Glomerular visceral epithelial cell (primary cell): Measurements from ENCODE around the gene RPP14.
"Not testable (repeated sequence)": the region's sequence is repeated elsewhere in the genome, so short reads cannot be mapped to it uniquely, and the experiment has no call there.

Experiments
- DNase-seq: peaks from one replicate; pipeline ENCODE4 v3.0.0-alpha.2; 2016; ENCODE audit errors: extremely low spot score

The RPP14 gene

DNA sequence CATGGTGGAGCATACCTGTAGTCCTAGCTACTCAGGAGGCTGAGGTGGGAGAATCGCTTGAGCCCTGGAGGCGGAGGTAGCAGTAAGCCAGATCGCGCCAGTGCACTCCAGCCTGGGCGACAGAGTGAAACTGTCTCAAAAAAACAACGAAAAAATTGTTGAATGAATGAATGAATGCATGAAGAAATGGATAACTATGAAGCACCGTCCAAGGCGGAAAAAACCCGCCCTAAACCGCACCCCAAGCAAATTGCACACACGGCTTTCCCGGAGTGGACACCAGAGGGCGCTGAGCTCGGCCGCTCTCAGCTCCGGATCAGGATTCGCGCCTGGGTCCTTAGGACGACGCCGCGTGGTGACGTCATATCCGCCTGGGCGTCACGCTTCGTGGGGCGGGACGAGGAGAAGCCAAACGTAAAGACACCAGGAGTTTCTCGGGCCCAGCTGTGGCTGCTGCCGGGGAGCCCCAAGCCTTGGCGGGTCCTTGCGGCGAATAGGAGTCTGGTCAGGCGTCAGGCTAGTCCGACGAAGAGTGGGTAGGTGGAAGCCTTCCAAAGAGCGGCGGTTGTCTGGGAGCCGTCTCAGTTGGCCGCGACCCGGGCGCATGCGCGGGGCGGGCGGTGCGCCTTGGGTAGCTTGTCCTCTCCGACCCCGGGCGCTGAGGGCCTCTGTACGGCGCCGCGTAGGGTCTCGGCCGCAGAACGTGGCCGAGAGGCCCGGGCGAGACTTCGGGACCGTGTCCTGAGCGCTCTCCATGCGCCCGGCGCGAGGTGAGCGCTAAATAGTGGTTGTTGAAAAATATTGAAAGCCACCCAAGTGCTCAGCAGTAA lies at the start of gene RPP14, which contains the start of gene HTD2:
TSS of gene RPP14 (plus strand) at position 364 of the 830 bp plus-strand sequence. CDS start 4,085 bp downstream, outside the sequence.
TSS of gene HTD2 (plus strand) at position 639 of the 830 bp plus-strand sequence. CDS start 11,094 bp downstream, outside the sequence.
- peak; percentile 96 for DNase-seq

DNA sequence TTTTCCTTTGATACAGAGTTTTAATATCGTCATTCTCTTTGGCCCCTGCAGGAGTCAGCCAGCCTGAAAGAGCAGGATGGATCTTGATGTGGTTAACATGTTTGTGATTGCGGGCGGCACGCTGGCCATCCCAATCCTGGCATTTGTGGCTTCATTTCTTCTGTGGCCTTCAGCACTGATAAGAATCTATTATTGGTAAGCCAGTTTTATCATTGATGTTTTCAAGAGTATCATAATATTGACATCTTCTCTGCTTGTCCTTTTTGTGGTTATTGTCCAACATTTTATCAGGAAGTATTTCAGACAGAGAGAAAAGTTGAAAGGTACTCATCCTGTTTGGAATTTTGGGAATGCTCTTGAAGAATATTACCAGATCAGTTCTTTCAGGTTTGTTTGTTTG lies 49.5 kb upstream of the RPP14 start:
- DNase-seq: no peak

DNA sequence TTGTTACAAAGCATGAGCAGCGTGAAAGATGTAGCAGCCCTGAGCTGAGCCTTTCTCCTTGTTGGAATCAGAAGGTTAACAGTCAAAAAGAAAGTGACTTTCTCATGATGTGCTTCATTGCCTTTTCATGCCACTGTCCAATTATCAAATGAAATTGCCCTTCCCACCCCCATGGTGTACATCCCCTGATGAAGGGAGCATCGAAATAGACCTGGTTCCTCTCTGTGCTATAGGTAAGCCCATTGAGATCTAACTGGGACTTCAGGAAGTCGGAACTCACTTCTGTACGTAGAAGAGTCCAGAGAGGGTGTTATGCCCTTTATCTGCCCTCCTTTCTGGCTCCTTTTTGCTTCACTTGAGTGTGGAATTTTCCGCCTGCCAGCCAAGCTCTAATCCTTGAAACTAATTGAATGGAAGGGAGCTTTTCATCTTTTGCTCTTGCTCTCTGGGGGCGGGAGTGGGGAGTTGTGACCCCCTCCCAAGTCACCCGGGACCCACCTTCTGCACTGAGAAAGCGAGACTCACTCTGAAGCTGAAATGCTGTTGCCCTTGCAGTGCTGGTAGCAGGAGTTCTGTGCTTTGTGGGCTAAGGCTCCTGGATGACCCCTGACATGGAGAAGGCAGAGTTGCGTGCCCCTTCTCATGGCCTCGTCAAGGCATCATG lies 47.5 kb upstream of the RPP14 start:
- no peak for DNase-seq

DNA sequence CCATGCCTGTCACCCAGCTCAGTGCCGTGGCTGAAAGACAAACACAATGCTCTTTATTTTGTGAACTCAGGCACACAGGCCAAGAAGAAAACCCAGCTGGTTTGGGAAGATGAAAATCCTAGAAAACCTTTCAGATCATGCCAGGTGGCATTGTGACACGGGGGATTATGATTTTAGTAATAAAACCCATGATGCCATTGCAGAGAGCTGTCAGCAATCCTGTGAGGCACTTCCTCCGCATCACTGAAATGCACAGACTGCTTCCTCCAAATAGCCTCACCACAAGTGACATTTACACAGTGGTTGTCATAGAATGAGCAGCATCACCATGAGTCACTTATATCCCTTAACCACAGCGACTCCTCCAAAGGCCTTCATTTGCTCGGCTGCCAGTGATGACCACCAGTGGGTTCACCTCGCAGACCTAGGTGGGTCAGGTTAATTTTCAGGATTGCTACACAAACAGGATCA lies 45.7 kb upstream of the RPP14 start:
- DNase-seq: peak; percentile 76

DNA sequence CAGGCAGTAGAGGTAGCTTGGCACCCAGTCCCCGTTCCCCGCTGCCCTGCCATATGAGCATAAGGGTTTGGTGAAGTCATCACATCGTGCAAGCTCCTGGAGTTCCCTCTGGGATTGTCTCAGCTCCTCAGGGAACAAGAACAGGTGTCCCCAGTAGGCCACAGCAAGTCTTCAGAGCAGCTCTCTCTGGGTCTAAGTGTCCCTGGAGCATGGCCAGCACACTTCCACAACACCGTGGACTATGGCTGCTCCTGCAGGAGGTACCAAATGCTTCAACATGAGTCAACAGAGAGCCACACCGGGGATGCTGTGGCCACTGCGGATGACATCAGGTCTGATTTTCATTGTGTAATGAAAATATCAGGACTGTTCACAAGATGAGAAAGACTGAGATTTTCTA lies 45.3 kb upstream of the RPP14 start:
- peak; percentile 61 for DNase-seq

DNA sequence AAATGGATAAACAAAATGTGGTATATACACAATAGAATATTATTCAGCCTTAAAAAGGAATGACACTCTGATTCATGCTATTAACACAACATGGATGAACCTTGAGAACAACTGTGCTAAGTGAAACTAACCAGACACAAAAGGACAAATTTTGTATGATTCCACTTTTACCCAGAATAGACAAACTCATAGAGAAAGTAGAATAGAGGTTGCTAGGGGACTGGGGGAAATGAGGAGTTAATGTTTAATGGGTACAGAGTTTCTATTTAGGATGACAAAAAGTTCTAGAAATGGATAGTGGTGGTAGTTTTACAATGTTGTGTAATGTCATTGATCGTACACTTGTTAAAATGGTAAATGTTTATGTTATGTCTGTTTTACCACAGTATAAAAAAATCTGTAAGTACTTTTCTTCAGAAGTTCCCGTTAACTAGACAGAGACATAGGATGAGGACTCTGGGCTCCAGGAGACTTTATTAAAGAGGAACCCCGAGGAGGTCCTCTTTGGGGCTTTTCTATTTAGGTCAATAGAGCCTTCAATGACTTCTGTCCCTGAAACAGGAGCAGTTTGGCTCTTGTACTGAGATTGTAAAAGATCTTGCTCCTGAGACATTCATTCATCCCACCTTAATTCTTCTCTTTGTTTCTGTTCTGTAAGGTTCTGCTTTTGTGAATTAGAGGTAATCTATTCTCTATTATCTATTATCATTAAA lies 43.9 kb upstream of the RPP14 start:
- DNase-seq: no peak

DNA sequence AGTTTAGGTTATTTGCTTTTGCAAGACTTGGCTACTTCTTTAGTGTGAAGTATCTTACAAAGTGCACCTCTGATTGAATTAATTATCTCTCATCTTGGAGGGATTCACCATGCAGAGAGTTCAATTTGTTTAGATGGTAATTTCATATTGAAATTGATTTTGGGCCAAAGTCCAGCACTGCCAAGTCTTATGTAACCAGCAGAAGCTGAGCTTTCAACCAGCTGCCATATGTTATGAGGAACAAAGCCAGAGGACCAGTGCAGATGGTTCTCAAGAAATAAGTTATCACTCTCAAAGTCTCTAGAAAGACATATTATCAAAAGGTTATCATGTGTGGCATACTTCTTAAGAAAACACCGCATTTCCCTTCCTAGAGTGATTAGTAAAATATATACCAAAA lies 39.5 kb upstream of the RPP14 start:
- DNase-seq: no peak

DNA sequence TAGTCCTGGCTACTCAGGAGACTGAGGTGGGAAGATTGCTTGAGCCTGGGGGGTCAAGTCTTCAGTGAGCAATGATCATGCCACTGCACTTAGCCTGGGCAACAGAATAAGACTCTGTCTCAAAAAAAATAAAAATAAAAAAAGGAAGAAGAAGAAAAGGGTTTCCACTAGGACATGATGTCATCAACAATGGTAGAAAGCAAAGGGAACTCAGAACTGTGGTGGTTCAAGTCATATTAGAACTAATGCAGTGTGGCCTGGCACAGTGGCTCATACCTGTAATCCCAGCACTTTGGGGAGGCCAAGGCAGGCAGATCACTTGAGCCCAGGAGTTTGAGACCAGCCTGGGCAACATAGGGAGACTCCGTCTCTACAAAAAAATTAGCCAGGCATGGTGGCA lies 38.5 kb upstream of the RPP14 start:
- DNase-seq: not testable (repeated sequence)

DNA sequence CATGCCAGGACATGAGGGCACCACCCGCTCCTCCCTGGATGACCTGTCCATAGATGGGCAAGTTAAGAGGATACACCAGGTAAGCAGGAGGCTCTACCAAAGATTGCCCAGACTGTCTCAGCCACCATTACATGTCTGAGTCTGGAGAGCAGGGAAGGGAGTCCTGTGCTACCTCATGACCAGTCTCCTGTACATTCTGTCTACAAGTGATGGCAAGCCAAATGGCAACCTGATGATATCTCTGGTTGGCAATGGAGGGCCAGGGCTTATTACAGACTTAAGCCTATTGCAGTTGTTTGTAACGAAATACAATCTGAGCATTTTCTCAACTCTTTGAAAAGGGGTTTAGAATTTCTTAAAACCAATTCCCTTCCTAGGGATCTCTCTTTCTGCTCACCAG lies 36.7 kb upstream of the RPP14 start:
- no peak for DNase-seq

DNA sequence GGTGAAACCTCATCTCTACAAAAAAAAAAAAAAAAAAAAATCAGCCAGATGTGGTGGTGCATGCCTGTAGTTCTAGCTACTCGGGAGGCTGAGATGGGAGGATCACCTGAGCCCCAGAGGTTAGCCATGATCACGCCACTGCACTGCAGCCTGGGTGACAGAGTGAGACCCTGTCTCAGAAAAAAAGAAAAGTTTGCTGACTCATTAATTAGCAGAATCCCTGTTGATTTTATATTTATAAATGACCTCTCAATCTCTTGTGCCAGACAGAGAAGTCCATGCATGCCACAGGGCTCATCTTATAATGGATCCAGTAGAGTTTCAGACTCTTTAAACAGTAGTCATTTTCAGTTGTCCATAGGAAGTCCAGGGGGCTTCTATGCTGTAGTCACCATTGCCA lies 35.6 kb upstream of the RPP14 start:
- no peak for DNase-seq

DNA sequence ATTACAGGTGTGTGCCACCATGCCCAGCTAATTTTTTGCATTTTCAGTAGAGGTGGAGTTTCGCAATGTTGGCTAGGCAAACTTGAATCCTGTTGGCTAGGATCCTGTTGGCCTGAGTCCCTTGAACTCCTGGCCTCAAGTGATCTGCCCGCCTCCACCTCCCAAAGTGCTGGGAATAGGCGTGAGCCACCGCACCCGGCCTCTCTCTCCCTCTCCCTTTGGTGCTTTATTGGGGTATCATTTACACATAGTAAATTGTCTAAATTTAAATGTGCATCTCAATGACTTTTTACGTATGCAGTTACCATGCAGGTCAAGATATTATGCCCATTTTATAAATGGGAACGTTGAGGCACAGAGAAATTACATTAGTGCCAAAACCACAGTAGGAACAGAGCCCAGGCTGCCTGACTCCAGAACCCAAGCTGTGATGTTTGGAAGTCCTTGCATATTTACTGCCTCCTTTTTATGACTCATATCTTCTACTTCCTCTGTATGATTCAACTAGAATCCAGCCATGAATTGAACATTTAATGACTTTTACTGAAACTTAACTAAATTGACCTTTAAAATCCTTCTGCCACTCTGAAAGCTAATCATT lies 34.0 kb upstream of the RPP14 start:
- DNase-seq: peak; percentile 67

DNA sequence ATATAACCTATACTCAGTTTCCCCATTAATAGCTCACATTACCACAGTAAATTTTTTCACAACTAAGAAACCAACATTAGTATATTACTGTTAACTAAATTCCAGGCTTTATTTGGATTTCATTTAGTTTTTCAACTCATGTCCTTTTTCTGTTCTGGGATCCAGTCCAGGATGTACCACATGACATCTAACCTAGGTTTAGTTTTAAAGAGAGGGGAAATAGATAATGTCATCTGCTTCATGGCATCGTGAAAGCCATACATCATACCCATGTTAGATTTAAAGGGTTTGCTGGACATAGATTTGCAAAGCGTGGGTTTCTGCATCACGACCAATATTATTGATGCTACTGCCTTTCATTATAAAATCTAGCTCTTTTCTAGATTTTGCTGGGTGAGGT lies 33.2 kb upstream of the RPP14 start:
- DNase-seq: no peak

DNA sequence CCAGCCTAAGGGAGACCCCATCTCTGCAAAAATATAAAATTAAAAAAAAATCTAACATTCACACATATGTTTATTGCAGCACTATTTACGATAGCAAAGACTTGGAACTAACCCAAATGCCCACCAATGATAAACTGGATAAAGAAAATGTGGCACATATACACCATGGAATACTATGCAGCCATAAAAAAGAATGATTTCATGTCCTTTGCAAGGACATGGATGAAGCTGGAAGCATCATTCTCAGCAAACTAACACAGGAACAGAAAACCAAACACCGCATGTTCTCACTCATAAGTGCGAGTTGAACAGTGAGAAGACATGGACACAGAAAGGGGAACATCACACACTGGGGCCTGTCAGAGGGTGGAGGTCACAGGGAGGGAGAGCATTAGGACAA lies 32.7 kb upstream of the RPP14 start:
- not testable (repeated sequence) for DNase-seq

DNA sequence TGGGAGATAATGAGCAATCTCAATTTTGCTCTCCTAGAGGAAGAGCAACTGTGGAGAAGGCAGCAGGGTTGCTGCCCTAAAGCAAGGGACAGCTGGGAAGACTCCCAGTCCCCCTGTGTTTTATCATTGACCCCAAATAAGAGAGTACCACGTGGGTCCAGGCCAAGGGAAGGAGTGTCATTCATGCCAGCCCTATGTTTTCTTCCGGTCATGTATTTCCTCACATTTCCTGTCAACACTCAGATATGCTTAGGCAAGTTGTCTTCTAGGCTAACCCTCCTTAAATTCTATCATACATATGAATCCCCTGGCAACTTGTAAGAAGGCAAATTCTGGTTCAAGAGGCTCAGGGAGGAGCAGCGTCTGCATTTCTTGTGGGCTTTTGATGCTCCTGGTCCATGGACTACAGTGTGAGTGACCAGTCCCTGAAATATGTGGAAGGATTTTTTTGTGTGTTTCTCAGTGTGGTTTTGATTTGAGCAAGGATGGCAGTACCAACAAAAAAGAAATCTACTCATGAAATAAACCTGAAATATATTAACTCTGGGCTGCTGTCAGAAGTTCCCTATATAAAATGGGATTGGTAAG lies 31.9 kb upstream of the RPP14 start:
- no peak for DNase-seq

DNA sequence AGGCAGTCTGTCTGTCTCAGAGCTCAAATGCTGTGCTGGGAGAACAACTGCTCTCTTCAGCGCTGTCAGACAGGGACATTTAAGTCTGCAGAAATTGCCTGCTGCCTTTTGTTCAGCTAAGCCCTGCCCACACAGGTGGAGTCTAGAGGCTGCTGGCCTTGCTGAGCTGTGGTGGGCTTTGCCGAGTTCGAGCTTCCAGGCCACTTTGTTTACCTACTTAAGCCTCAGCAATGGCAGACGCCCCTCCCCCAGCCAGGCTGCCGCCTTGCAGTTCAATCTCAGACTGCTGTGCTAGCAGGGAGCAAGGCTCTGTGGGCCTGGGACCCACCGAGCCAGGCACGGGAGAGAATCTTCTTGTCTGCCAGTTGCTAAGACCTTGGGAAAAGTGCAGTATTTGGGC lies 25.0 kb upstream of the RPP14 start:
- no peak for DNase-seq

DNA sequence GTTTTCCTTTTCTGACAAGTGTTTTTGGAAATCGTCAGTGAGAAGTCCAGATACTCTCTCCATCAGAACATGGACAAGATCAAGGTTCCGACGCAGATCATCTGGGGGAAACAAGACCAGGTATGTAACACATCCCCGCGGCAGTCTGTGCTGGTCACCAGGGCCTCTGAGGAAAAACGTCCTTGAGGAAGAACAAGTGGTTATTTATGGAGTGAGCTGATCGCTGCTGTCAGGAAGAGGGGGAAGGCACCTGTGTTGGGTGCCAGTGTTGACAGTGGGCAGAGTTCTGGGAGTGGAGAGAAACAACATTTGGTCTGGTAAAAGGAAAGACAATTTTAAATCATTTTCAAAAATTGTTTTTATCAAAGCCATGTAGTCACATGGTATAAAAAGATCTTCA lies 20.7 kb upstream of the RPP14 start:
- DNase-seq: no peak

DNA sequence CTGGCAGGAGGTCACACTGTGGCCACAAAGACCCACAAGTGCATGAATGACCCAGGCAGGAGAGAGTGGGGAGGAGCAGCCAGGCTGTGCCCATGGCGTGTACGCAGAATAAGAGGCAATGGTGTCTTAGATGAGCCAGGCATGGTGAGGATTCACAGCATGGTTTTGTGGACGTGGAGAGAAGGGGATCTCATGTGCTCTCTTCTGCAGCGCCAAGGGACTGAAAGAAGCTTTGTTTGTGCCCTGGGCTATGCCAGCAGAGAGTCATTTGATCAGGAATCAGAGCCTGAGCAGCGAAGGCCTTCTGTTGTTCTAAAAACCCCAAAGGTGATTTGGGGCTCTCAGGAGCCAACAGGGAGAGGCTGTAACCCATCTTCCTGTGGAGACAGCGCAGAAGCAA lies 18.7 kb upstream of the RPP14 start:
- DNase-seq: no peak

DNA sequence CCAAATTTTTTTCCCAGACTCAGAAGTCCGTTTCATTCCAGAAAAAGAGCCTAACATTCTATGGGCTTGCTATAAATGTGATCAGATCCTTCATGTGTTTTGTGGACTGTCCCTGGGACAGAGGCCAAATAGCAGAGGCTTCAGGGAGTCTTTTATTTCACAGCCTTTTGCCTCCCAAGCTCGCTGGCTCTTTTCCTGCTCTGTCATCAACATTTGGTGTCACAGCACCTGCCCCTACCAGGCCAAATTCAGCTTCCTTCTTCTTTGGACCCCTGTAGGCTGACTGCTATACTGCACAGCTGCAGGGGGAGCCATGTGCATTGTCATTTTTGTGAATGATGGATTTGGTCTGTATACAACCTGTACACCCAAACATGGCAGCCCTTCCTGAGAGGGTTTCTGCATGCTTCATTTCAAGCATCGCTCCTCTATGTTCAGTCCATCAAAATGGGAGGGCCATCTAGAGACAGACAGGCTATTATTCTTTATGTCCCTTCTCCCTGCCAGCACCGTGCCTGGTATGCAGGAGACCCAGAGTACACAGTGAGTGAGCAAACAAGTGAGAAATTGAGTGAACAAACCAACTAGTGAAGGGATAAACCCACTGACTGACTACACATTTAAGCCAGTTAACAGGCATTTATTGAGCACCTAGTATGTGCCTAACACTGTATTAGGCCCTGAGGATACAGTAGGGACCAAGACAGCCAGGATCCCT lies 17.9 kb upstream of the RPP14 start:
- no peak for DNase-seq

DNA sequence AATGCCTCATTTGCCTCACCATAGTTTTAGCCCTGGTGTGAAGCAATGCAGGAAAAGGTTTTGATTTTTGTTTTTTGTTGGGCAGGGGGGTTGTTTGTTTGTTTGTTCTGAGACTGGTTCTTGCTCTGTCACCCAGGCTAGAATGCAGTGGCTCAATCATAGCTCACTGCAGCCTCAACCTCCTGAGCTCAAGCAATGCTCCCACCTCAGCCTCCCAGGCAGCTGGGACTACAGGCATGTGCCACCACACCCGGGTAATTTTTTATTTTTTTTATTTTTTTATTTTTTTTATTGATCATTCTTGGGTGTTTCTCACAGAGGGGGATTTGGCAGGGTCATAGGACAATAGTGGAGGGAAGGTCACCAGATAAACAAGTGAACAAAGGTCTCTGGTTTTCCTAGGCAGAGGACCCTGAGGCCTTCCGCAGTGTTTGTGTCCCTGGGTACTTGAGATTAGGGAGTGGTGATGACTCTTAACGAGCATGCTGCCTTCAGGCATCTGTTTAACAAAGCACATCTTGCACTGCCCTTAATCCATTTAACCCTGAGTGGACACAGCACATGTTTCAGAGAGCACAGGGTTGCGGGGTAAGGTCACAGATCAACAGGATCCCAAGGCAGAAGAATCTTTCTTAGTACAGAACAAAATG lies 17.0 kb upstream of the RPP14 start:
- DNase-seq: not testable (repeated sequence)

DNA sequence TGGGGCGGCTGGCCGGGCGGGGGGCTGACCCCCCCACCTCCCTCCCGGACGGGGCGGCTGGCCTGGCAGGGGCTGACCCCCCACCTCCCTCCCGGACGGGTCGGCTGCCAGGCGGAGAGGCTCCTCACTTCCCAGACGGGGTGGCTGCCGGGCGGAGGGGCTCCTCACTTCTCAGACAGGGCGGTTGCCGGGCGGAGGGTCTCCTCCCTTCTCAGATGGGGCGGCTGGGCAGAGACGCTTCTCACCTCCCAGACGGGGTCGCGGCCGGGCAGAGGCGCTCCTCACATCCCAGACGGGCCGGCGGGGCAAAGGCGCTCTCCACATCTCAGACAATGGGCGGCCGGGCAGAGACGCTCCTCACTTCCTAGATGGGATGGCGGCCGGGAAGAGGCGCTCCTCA lies 15.6 kb upstream of the RPP14 start:
- DNase-seq: not testable (repeated sequence)
